GM21786 (cell line): ENCODE results near the gene KCNQ2.

Experiments used
- ATAC-seq: cut with Tn5 transposase; IDR thresholded peaks from one replicate; pipeline ENCODE4 v1.9.1; 2021; ENCODE audit not compliant: unreplicated experiment

KCNQ2 gene

DNA sequence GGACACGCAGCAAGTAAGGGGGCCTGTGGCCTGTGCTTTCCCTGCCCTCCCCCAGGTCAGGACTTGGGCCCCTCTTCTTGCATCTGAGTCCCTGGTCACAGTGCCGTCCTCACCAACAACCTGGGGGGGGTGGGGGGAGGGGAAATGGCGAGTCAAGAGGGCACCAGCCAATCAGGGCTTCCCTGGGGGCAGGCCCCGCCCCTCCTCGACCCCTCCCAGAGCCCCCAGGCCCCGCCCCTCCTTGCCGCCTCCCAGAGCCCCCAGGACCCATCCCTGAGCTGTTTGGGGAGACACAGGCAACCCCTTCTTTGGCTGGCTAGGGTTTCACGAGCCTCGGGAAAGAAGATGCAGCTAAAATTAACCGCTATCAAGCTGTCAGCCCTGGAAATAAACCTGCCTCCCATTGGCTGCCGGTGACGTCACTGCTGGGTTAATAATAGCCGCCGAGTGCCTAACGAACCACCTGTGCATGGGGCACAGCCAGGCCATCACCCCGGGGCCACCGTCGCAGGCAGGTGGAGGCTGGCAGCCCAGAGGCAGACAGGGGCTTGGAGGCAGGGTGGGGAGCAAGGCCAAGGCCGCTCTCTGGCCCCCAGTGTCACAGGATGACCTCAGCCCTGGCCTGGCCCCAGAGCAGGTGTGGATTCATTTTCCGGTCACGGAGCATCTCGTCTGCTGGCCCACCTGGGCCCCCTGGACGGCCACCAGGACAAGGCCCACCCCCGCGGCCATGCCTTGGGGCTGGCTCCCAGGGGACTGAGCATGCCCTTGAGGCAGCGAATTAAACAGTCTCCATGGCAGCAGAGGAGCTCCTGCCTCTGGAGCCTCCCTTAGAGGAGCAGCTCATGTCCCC is 29.6 kb upstream of the KCNQ2 start:
- ATAC-seq: no peak

DNA sequence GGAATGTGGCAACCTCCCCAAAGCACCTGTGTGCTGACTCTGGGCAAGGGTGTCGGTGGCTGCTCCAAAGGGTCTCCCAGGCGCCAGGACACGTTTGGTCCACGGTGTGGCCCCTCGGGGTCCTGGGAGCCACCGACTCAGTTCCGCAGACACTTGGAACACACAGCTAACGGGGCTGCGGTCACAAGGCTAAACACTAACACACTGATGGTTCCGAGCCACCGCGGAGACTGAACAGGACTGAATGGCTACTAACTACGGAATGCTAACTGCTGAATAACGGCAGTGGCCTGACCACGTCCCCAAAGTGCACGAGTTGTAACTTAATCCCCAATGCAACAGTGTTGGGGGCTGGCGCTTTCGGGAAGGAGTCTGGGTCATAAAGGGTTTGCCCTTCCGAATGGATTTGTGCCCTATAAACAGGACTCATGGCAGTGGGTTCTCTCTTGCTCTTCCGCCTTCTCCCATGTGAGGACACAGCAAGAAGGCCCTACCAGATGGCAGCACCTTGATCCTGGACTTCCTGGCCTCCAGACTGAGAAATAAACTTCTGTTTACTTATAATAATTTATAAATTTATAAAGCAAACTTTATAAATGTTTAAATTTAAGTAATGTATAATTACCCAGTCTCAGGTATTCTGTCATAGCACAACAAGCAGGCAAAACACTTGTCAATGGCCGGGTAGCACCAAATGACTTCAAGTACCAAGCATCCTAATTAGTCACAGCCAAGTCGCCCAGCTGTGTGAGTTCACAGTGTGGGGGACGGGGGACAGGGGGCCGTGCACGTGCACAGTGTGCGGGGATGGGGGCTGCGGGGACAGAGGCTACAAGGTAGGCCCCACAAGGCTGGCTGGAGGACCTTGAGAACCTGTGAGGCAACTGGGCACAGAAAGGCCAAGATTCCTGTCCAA is 28.7 kb upstream of the KCNQ2 start:
- ATAC-seq: no peak

DNA sequence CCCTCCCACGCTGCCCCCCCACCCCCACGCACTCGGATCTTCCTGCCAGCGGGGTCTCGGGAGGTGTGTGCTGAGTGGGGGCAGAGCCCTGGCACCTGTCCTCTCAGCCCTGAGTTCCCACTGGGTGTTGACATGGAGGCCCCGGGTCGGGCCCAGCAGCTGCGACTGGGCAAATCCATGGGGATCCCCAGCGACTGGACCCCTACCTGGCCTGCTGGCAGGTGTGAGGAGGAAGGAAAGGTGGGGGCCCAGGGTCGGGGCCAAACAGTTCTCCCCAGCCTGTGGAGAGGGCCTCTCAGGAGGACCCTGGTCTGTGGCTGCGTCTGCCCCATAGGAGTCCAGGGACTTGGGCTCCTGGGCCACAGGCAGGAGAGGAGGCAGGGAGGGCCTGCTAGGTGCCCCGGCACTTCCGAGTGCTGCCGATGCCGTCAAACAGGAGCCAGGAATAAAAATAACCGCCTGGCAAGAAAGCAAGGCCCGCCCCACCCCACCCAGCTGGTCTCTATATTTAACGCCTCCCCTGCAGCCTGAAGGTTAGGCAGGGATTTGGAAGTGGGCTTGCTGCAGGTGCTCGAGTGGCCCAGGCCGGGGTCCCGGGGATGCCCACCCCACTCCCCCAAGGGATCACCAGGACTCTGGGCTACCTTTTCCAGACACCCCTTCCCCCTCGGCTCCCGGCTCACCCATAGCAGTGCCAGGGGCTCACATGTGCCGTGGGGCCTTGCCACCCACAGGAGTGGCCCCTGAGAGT is 27.9 kb upstream of the KCNQ2 start:
- no peak for ATAC-seq

DNA sequence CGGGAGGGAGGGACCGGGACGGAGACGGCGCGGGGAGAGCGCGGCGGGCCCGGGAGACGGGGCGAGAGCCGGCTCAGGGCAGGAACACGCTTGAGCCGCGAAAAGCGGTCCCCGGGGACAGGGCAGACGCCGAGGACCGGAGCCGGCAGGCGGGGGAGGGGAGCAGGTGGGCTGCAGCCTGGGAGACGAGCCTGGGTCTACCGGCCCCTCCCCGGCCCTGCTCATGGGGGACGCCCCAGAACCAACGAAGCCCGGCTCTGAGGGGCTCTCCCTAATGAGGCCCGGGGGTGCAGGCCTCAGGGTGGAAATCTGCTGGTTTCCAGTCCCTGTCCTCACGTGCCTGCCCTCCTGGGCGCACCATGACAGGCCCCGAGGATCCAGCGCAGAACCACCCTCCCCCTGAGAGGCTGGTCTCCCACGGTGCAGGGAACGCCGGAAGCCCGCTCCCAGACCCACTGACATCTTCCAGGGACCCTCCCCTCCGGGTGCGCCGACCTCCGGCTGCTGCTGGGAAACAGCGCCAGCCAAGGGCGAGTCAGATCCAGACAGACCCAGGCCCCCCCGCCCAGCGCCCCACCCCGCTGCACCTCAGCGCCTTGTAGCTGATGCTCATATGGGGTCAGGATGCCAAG is 27.0 kb upstream of the KCNQ2 start:
- no peak for ATAC-seq

GRCh38 chr20:63498960-63499337 is 26.5 kb upstream of the KCNQ2 start, which contains the start of gene EEF1A2:
TSS of gene EEF1A2 (minus strand) at chr20:63499083. CDS start at chr20:63497763, 1,320 bp downstream.
- ATAC-seq: no peak

- ATAC-seq: no peak
These were observed 25.8 kb upstream of the KCNQ2 start for GRCh38 chr20:63497946-63498935.

DNA sequence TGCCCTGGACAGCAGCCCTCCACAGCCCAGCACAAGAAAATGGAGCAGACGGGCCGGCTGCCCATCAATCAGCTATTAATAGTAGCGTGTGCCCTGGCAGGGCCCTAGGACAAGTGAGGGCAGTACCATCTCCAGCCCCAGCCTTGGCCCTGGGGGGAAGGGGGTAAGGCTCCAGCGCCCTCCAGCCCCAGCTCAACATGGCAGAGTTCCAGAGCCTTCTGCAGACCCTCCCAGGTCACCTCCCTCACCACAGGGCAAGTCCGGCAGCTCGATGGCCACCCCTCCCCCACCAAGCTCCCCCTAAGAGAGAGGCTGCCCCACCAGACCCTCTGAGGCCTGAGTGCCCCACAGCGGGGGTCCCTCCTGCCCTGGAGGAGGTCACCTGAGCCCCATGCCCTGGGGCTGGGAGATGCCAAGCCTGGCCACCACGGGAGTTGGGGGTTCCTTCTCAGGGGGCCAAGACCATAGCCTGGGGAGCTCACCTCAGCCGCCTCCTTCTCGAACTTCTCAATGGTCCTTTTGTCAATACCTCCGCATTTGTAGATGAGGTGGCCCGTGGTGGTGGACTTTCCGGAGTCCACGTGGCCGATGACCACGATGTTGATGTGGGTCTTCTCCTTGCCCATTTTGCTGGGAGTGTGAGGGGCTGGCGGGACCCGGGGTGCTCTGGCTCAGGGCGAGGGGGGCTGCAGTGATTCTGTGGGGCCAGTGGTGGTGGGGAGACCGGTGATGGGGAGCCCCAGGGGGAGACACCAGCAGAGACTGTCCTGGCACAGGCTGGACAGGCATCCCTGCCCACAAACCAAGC is 24.9 kb upstream of the KCNQ2 start:
- ATAC-seq: no peak

DNA sequence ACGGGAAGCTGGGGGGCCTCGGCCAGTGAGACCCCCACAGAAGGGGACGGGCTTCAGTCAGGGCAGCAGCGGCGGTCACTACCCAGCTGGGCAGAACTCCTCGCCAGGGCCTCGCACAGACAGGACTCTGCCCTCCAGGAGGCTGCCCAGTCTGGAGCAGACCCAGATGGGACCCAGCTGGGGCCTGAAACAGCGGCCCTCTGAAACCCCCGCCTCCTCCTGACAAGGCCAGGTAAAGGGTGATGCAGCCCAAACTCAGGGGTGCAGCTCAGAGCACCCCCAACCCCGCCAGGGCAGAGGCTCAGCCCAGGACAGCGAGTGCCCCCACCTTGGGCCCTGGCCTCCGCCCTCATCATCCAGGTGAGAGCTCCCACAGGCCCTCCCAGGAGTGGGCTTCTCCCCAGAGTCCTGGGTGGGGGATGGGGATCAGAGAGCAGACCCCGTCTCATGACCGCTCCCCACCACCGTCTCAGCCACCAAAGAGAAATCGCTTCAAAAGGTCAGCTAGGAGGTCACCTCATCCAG is 24.2 kb upstream of the KCNQ2 start:
- ATAC-seq: no peak

GRCh38 chr20:63495741-63496595 is 23.5 kb upstream of the KCNQ2 start:
- ATAC-seq: no peak

- no peak for ATAC-seq
These were observed 22.8 kb upstream of the KCNQ2 start for GRCh38 chr20:63495167-63495720.

DNA sequence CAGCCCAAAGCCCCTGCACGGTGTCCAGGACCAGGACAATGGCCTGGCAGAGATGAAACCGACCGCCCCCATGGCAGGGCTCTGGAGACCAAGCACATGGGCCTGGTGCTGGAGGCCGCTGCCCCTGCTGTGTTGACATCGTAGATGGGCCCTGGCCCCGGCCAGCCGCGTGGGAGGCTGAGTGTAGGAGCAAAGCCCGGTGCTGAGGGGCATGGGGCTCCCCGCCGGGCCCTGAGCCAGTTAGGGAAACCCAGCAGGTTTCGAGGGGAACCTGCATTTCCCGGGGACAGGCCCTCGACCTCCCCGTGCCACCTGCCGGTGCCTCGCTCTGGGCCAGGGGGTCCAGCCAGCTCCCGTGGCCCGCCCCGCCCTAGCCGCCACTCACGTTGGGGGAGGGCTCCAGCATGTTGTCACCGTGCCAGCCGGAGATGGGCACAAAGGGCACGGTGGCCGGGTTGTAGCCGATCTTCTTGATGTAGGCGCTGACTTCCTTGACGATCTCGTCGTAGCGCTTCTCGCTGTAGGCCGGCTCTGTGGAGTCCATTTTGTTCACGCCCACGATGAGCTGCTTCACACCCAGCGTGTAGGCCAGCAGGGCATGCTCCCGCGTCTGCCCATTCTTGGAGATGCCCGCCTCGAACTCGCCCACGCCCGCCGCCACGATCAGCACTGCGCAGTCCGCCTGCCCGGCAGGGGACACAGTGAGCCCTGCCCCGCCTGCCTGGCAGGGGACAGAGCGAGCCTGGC is 22.1 kb upstream of the KCNQ2 start:
- ATAC-seq: no peak

DNA sequence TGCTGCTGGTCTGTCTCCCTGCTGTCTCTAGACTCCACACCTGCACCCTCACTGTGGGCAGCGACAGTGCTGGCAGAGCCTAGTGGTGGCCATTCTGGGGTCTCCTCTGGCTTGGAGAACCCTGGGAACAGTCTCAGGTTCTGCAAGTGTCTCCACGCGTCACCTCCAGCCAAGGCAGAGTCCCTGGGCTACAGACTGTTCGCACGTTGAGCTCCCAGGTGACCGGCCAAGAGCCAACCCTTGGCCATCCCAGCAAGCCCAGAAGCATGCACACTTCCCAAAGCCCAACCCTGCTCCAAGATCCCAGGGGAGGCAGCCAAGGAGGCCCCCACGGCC is 21.6 kb upstream of the KCNQ2 start:
- no peak for ATAC-seq

DNA sequence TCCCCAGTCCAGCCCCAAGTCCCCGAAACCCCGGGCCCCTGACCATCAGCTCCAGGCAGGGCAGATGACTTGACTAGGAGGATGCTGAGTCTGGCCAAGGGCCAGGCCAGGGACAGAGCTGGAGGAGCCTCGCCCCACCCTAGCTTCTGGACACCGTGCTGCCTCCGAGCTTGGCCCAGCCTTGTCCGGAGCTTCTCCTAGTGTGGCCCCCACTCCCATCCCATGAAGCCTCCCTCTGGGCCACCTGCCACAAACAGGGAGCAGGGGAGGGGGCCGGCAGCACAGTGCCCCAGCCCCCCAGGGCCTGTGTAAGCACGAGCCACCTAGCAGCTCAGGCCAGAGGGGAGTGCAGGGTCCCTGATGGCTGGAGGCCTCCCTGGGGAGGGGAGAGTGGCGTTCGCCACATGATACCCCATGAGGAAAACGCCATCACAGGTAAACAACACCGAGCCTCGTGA is 21.1 kb upstream of the KCNQ2 start:
- ATAC-seq: no peak

DNA sequence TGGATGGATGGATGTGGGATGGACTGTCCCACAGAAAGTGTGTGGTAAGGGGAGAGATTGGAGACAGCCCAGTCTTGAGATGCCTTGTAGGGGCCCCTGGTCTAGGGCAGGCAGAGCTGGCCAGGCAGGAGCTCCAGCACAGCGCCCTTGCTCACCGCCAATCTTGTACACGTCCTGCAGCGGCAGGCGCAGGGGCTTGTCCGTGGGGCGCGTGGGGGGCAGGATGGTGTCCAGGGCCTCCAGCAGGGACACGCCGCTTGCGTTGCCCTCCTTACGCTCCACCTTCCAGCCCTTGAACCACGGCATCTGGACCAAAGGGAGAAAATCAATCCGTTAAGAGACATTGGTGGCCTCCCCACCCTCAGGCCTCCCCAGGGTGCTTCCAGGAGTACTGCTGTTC is 20.5 kb upstream of the KCNQ2 start:
- ATAC-seq: no peak

DNA sequence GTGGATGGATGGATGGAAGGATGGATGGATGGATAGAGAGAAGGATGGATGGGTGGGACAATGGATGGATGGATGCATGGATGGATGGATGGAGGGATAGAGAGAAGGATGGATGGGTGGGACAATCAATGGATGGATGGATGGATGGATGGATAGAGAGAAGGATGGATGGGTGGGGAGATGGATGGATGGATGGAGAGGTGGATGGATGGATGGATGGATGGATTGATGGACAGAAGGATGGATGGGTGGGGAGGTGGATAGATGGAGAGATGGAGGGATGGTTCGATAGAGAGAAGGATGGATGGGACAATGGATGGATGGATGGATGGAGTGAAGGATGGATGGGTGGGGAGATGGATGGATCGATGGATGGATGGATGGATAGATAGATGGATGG is 20.1 kb upstream of the KCNQ2 start:
- ATAC-seq: no peak

DNA sequence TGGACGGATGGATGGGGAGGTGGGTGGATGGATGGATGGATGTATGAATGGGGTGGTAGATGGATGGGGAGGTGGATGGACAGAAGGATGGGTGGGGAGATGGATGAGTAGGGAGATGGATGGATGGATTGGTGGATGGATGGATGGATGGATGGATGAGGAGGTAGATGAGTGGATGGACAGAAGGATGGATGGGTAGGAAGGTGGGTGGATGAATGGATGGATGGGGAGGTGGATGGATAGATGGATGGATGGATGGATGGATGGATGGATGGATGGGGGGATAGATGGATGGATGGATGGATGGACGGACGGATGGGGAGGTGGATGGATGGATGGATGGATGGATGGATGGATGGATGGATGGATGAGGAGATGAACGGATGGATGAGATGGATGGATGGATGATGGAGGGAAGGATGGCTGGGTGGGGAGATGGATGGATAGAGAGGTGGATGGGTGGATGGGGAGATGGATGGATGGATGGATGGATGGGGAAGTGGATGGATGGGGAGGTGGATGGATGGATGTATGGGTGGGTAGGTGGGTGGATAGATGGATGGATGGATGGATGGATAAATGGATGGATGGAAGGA is 19.3 kb upstream of the KCNQ2 start:
- ATAC-seq: no peak
